HG02678 (cell line): ENCODE data around the gene CFL2.
"Not testable (repeated sequence)": the region's sequence is repeated elsewhere in the genome, so short reads cannot be mapped to it uniquely, and the experiment has no call there.

ENCODE experiments used
- ATAC-seq: cut with Tn5 transposase; IDR thresholded peaks from one replicate; pipeline ENCODE4 v1.9.1; 2021; ENCODE audit warnings: mild to moderate bottlenecking, moderate library complexity; ENCODE audit not compliant: unreplicated experiment

The CFL2 gene

GRCh38 chr14:34711796-34712712, 2.3 kb downstream of the CFL2 start:
- no peak for ATAC-seq

- ATAC-seq, result peak; percentile 36
Observed at GRCh38 chr14:34711169-34711568, 3.2 kb downstream of the CFL2 start.

- ATAC-seq, result no peak
Observed at GRCh38 chr14:34710744-34711143, 3.6 kb downstream of the CFL2 start.

- no peak for ATAC-seq
Observed at GRCh38 chr14:34710006-34710405, 4.4 kb downstream of the CFL2 start.

GRCh38 chr14:34707722-34708121, 6.7 kb downstream of the CFL2 start:
- no peak for ATAC-seq

- ATAC-seq, result no peak
Observed at GRCh38 chr14:34701808-34702207, 12.6 kb downstream of the CFL2 start.

GRCh38 chr14:34700622-34701130, 13.7 kb downstream of the CFL2 start:
- no peak for ATAC-seq

GRCh38 chr14:34699873-34700621, 14.3 kb downstream of the CFL2 start:
- ATAC-seq, result no peak

GRCh38 chr14:34694216-34694615, 20.2 kb downstream of the CFL2 start:
- not testable (repeated sequence) for ATAC-seq

GRCh38 chr14:34693228-34693939, 21.0 kb downstream of the CFL2 start:
- no peak for ATAC-seq

- ATAC-seq, result no peak
Observed at GRCh38 chr14:34692898-34693227, 21.5 kb downstream of the CFL2 start.

GRCh38 chr14:34692348-34692747, 22.0 kb downstream of the CFL2 start:
- no peak for ATAC-seq

- no peak for ATAC-seq
Observed at GRCh38 chr14:34691206-34691605, 23.2 kb downstream of the CFL2 start.

- no peak for ATAC-seq
Observed at GRCh38 chr14:34688470-34689206, 25.8 kb downstream of the CFL2 start.

- ATAC-seq, result no peak
Observed at GRCh38 chr14:34685819-34686428, 28.5 kb downstream of the CFL2 start.

GRCh38 chr14:34684578-34684977, 29.8 kb downstream of the CFL2 start:
- no peak for ATAC-seq

GRCh38 chr14:34682787-34683321, 31.5 kb downstream of the CFL2 start:
- ATAC-seq, result no peak

GRCh38 chr14:34680806-34681479, 33.5 kb downstream of the CFL2 start:
- no peak for ATAC-seq

GRCh38 chr14:34678735-34679134, 35.7 kb downstream of the CFL2 start:
- ATAC-seq, result no peak
